Measurements from ENCODE around the gene CCDC188.

Gene CCDC188

DNA sequence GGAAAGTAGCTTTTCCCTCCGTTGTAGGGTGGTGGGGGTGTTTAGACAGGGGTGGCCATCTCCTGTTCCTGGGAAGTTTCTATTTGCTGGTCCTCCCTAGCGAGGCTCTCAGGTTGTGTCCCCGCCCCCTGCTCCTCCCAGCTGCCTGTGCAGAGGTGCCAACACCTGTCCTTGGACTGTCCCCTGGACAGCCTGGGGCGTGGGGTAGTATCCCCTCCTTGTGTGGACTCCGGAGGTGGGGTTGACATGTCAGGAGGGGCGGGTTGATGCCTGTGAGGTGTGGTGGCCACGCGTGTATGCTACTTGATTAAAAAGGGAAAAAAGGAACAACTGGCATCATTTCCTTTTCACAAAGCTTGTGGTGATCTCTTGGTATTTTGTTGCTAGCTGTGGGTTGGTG, 49.2 kb downstream of the CCDC188 start:
- DNase-seq, result no peak

DNA sequence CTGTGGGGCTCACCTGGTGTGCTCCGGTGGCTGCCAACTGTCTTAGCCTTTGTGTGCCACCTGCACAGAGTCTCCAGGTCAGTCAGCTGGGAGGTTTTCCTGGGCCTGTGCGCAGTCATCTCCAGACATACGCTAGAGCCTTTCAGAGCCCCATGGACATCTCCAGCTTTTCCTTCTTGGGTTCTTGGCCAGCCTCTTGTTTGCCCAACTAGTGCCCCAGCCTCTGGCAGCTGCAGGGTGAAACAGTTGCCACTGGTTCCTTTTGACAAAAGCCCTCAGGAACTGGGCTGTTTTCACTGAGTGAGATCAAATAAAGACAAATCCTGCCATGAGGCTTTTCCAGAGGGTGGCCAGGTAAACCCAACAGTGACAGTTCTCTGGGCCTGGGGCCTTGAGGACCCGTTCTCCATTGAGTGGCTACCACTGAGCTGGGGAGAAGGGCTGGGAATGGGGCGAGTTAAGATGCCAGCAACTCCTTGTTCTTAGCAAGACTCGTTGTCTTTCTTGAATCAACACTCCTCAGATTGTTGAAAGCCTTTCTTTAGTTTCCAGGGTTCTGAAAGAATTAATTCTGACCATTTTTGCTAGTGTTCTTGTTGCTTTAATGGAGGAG, 51.6 kb downstream of the CCDC188 start:
- no peak for DNase-seq

Data from NCI-H1105 treated with DMSO at 0.1 percent for 48 hours (cell line).